Panc1 (cell line): Measurements from ENCODE around the gene AGBL4.

Experiments
- SIN3A ChIP-seq: IDR thresholded peaks from 2 replicates; pipeline ENCODE4 v1.6.1; 2012; ENCODE audit warnings: low read depth, mild to moderate bottlenecking, low read length, moderate library complexity, borderline replicate concordance; ENCODE audit not compliant: insufficient read depth
- TF ChIP-seq, protein P1 (sequence below): fragments of 450-650 bp; IDR thresholded peaks from 2 replicates; pipeline ENCODE4 v1.5.1; 2017; ENCODE audit warnings: mild to moderate bottlenecking
- TF ChIP-seq, protein P2 (sequence below), 2 experiments: IDR thresholded peaks; 2 replicates each; pipeline ENCODE4 v1.6.1; 2011 to 2012; ENCODE audit warnings: low read depth in 2 of 2, control low read depth in 1 of 2, low read length in 1 of 2, mild to moderate bottlenecking in 1 of 2, moderate library complexity in 1 of 2; ENCODE audit not compliant: insufficient read depth in 1 of 2

DNA sequence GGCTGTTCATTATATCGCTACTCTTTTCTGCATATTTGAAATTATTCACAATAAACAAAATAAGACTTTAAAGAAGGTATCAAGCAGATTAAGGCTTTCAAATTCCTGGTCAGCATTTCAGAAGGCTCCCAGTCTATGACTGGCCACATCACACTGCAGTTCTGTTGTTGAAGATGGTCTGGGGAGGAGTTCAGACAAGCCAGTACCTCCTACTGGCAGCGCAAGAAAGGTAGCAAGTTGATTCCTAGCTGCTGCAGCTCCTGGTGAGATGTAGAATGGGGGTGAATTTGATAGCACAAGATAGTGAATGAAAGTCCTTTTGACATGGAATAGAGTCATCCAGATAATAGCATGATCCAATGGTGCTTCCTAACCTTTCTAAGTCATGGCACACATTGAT is 1158.8 kb downstream of the AGBL4 start:
- TF ChIP-seq, protein P1, sequence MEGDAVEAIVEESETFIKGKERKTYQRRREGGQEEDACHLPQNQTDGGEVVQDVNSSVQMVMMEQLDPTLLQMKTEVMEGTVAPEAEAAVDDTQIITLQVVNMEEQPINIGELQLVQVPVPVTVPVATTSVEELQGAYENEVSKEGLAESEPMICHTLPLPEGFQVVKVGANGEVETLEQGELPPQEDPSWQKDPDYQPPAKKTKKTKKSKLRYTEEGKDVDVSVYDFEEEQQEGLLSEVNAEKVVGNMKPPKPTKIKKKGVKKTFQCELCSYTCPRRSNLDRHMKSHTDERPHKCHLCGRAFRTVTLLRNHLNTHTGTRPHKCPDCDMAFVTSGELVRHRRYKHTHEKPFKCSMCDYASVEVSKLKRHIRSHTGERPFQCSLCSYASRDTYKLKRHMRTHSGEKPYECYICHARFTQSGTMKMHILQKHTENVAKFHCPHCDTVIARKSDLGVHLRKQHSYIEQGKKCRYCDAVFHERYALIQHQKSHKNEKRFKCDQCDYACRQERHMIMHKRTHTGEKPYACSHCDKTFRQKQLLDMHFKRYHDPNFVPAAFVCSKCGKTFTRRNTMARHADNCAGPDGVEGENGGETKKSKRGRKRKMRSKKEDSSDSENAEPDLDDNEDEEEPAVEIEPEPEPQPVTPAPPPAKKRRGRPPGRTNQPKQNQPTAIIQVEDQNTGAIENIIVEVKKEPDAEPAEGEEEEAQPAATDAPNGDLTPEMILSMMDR: no peak
- no peak for TF ChIP-seq SIN3A
- TF ChIP-seq, protein P2, sequence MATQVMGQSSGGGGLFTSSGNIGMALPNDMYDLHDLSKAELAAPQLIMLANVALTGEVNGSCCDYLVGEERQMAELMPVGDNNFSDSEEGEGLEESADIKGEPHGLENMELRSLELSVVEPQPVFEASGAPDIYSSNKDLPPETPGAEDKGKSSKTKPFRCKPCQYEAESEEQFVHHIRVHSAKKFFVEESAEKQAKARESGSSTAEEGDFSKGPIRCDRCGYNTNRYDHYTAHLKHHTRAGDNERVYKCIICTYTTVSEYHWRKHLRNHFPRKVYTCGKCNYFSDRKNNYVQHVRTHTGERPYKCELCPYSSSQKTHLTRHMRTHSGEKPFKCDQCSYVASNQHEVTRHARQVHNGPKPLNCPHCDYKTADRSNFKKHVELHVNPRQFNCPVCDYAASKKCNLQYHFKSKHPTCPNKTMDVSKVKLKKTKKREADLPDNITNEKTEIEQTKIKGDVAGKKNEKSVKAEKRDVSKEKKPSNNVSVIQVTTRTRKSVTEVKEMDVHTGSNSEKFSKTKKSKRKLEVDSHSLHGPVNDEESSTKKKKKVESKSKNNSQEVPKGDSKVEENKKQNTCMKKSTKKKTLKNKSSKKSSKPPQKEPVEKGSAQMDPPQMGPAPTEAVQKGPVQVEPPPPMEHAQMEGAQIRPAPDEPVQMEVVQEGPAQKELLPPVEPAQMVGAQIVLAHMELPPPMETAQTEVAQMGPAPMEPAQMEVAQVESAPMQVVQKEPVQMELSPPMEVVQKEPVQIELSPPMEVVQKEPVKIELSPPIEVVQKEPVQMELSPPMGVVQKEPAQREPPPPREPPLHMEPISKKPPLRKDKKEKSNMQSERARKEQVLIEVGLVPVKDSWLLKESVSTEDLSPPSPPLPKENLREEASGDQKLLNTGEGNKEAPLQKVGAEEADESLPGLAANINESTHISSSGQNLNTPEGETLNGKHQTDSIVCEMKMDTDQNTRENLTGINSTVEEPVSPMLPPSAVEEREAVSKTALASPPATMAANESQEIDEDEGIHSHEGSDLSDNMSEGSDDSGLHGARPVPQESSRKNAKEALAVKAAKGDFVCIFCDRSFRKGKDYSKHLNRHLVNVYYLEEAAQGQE (IDR thresholded peaks at IDR 0.05; ENCODE audit: insufficient read depth in 1 of 2, low read depth in 2 of 2, low read length in 1 of 2): no peak
